Naive B cell (primary cell): ENCODE results near the gene SH3RF3. TPM values are rescaled to one million over a fixed set of nuclear protein-coding genes. Genes with fewer than 3 reads are reported as not detected.

Experiments
- ATAC-seq, 2 donors: fragments of 150-1000 bp; cut with Tn5 transposase; 2 replicates each; pipeline ENCODE4 v1.10.0; 2021; ENCODE audit warnings: low read depth in 2 of 2, mild to moderate bottlenecking in 2 of 2, moderate library complexity in 2 of 2
- DNase-seq: peaks from one replicate; pipeline ENCODE4 v3.0.0; 2022
- H3K27ac Mint-ChIP-seq, 6 donors: one replicate each; pipeline ENCODE4 v1.8.0; 2020 to 2022; ENCODE audit warnings: mild to moderate bottlenecking in 6 of 6, mixed read lengths in 6 of 6, moderate library complexity in 5 of 6, inconsistent platforms in 2 of 6
- H3K27me3 Mint-ChIP-seq, 3 donors: one replicate each; pipeline ENCODE4 v1.8.0; 2021 to 2022; ENCODE audit warnings: mixed read lengths in 3 of 3, mild to moderate bottlenecking in 1 of 3
- H3K36me3 Mint-ChIP-seq, 2 donors: one replicate each; pipeline ENCODE4 v1.8.0; 2020 to 2022; ENCODE audit warnings: mixed read lengths in 2 of 2, inconsistent platforms in 1 of 2, mild to moderate bottlenecking in 1 of 2
- H3K4me1 Mint-ChIP-seq, 3 donors: one replicate each; pipeline ENCODE4 v1.8.0; 2020 to 2022; ENCODE audit warnings: mixed read lengths in 3 of 3, inconsistent platforms in 1 of 3, mild to moderate bottlenecking in 1 of 3, moderate library complexity in 1 of 3
- H3K4me3 Mint-ChIP-seq, 8 donors: one replicate each; pipeline ENCODE4 v1.8.0; 2020 to 2022; ENCODE audit warnings: mild to moderate bottlenecking in 8 of 8, mixed read lengths in 8 of 8, moderate library complexity in 8 of 8, inconsistent platforms in 2 of 8
- H3K9me3 Mint-ChIP-seq, 7 donors: one replicate each; pipeline ENCODE4 v1.8.0; 2020 to 2022; ENCODE audit warnings: mixed read lengths in 7 of 7, mild to moderate bottlenecking in 5 of 7, inconsistent platforms in 2 of 7, moderate library complexity in 1 of 7
- polyA plus RNA-seq, 6 donors: library from polyadenylated mRNA; unstranded; fragments of 300-500 nt; fragmentation: Illumina TruSeq; gene quantifications; one replicate each; pipeline ENCODE4 v1.2.3, GENCODE V29; 2021; ENCODE audit warnings: low read depth in 6 of 6

The SH3RF3 gene
- polyA plus RNA-seq, 6 donors from 2014 or later, result 0.05 to 0.76 (median 0.64) TPM; not detected in 1

DNA sequence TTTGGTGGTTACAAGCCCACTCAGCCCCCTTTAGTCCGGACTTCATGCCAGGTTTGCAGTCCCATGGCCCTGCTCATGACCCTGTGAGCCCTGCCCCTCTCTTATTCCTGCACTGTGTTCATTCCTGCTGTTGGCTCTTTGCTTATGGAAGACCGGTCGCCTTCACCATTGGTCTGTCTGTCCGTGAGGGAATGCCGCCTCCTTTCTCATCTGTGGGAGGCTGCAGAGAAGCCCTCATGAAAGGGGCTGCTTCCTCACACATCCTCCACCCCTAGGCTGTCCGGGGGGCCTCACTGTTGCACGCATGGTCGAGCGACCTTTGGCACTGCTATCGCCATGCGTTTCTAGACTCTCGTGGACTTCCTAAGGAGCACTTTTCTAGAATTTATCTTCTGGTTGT, 16.3 kb downstream of the SH3RF3 start:
- no peak overlapping the region for H3K4me3 Mint-ChIP-seq
- no peak overlapping the region for H3K27ac Mint-ChIP-seq
- H3K9me3 Mint-ChIP-seq, result no peaks in the 10 kb centered on the region
- peaks cover 0 to 13% (median 7%) of the 10 kb centered on the region in 3 donors for H3K27me3 Mint-ChIP-seq
- ATAC-seq (no peak), DNase-seq (no peak)
- no peaks in the 10 kb centered on the region for H3K36me3 Mint-ChIP-seq
- H3K4me1 Mint-ChIP-seq, result peaks cover 0 to 45% (median 11%) of the 10 kb centered on the region in 3 donors

DNA sequence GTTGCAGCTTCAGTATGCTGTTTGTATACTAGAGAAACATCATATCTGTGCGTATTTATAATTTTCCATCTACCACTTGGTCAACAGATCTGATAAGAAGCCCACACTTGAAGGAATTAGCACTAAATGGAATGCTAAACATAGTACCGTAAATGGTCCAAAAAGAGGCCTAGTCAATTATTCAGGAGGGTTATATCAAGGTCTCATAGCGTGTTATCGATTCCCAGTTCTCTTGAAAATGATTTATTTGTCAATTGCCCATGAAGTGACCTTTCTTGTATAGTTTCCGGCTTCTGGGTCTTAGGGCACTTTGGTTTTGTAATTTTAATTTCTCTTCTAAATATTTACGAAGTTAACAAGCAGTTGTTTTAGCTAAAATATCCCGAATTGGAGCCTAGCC, 18.4 kb downstream of the SH3RF3 start:
- ATAC-seq (no peak), DNase-seq (no peak)
- peak overlapping the region in 1 of 6 donors; percentile 33 for H3K27ac Mint-ChIP-seq
- H3K4me1 Mint-ChIP-seq, result peaks cover 0 to 40% (median 11%) of the 10 kb centered on the region in 3 donors
- H3K36me3 Mint-ChIP-seq, result no peaks in the 10 kb centered on the region
- no peak overlapping the region for H3K4me3 Mint-ChIP-seq
- H3K27me3 Mint-ChIP-seq, result peaks cover 0 to 6% (median 0%) of the 10 kb centered on the region in 3 donors
- no peaks in the 10 kb centered on the region for H3K9me3 Mint-ChIP-seq

DNA sequence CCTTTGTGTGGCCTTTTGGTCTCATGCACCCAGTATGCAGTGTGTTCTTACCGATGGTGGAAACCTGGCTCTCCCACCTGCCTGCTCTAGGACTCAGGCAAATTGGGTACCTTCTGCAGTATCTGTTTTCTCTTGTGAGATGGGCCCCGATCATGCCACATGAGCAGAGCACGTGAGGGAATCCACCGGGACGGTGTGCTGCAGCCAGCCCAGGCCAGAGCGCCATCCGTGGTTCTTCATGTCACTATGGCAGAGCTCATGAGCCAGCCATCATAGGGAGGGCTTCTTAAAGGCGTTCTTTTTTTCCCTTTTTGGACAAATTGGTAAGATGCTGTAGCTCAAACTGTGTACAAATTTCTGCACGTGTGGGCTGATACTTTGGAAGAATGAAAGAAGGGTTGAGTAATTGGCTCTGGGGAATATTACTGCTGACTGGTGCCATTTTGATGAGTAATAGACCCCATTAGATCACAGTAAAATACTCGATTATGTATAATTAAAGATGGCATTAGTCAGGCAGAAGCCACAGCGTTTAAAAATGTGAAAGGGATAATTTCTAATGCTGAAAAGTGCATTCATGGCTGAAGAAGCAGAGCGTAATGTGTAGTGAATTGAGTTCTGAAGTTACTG, 19.2 kb downstream of the SH3RF3 start:
- H3K27ac Mint-ChIP-seq, result no peak overlapping the region
- no peaks in the 10 kb centered on the region for H3K27me3 Mint-ChIP-seq
- ATAC-seq (no peak), DNase-seq (no peak)
- H3K4me3 Mint-ChIP-seq, result no peak overlapping the region
- H3K9me3 Mint-ChIP-seq, result no peaks in the 10 kb centered on the region
- no peaks in the 10 kb centered on the region for H3K36me3 Mint-ChIP-seq
- H3K4me1 Mint-ChIP-seq, result peaks cover 0 to 36% (median 11%) of the 10 kb centered on the region in 3 donors

DNA sequence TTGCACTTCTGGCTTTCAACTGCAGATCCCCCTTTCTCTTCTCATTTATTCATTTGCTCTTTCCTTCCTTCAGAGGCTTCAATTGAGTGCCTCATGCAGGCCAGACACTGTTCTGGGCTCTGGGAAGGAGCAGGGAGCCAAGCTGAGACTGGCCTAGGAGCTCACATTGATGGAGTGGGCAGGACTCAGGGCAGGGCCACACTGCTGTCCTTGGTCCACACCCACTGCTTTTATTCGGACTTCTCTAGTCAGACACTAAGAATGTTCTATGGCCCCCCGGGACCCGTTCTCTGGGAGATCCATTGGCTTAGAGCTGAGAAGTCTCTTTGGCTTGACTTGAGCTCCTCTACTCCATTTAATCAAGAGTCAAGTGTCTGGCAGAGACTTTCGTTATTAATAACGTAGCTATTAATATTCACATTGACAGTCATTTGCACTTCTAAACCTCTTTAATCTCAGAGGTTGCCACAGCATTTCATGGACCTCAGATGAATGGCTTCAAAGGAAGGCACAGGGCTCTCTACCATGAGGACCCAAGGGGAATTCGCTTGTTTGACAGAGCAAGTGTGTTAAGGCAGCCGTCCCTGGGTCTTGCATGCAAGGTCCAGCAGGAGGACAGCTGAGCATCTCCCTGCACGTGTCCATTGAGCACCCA, 20.1 kb downstream of the SH3RF3 start:
- H3K4me1 Mint-ChIP-seq, result peaks cover 0 to 29% (median 11%) of the 10 kb centered on the region in 3 donors
- DNase-seq (no peak), ATAC-seq (no peak)
- H3K4me3 Mint-ChIP-seq, result no peak overlapping the region
- H3K36me3 Mint-ChIP-seq, result no peaks in the 10 kb centered on the region
- no peaks in the 10 kb centered on the region for H3K27me3 Mint-ChIP-seq
- H3K27ac Mint-ChIP-seq, result no peak overlapping the region
- no peaks in the 10 kb centered on the region for H3K9me3 Mint-ChIP-seq

DNA sequence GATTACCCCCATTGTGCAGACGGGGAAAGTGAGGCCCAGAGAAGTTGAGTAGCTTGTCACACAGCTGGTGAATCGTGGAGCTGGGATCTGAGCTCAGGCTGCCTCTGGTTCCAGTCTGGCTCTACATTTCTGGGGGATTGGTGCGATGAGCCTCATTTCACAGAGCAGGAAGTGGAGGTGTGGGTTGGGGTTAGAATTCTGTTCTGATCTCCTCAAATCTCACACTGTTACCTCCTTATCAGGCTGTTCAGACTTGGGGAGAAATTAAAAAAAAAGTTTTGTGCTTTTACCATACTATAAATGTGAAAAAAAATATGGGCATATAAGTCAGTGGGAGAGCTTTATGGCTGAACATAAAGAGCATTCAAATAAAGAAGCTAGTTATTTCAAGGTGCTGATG, 21.6 kb downstream of the SH3RF3 start:
- ATAC-seq (no peak), DNase-seq (no peak)
- H3K36me3 Mint-ChIP-seq, result no peaks in the 10 kb centered on the region
- no peaks in the 10 kb centered on the region for H3K27me3 Mint-ChIP-seq
- peaks cover 0 to 23% (median 5%) of the 10 kb centered on the region in 3 donors for H3K4me1 Mint-ChIP-seq
- no peak overlapping the region for H3K27ac Mint-ChIP-seq
- H3K4me3 Mint-ChIP-seq, result no peak overlapping the region
- no peaks in the 10 kb centered on the region for H3K9me3 Mint-ChIP-seq

DNA sequence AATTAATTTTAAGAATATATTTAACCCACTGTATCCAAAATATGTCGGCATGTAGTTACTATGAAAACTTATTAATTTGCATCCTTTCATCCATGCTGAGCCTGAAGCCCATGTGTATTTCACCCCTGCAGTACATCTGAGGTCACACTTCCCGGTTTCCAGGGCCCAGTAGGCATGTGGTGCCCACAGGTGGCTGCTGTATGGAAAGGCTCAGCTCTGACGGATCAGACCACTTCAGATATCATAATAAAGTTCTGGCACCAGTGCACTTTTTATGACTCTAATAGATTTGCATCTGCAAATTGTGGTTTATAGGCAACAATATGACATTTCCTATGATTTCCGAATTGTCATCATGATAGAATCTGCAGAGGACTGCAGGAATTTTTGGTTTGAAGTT, 22.5 kb downstream of the SH3RF3 start:
- Mint-ChIP-seq H3K36me3 (no peaks in the 10 kb centered on the region), H3K4me3 (no peak overlapping the region), H3K27ac (no peak overlapping the region), H3K27me3 (no peaks in the 10 kb centered on the region), H3K4me1 (peaks cover 0 to 28% (median 5%) of the 10 kb centered on the region in 3 donors), H3K9me3 (no peaks in the 10 kb centered on the region)
- ATAC-seq (no peak), DNase-seq (no peak)

DNA sequence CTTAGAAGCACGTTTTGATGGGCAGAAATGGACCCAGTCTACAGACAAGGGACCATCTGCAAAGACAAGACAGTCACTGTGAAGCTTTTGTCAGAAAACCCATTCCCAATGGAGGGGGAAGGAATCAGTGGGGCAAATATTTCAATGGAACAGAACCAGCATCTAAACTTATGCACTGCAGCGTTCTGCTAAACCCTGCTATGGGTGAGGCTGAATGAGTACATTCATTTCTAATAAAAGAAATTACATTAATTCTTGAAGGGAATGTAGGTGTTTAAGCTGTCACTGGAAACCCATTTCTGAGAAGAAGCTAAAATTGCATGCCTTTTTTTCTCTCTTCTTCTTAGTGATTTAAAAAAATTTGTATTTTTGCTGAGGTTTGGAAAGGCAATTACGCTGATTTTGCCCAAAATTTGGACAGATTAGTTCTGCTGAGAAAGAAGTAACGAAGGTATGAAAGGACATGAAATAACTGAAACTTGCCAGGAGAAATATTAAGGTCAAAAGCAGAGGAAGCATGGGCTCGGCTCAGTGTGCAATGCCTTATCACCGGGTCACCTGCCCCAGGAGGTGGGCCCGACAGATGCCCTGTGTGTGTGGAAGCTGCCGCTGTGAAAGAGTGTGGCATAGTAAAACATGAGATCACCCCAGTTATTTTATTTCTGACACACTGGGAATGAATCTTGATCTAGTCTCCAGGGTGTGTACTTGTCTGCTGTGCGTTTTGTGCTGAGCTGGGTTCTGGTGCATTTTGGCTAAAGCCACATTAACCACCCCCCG, 24.2 kb downstream of the SH3RF3 start:
- Mint-ChIP-seq H3K27me3 (no peaks in the 10 kb centered on the region), H3K36me3 (no peaks in the 10 kb centered on the region), H3K4me1 (peaks cover 0 to 31% (median 5%) of the 10 kb centered on the region in 3 donors), H3K27ac (peak overlapping the region in 1 of 6 donors; percentile 65), H3K9me3 (no peaks in the 10 kb centered on the region), H3K4me3 (no peak overlapping the region)
- ATAC-seq, result no peak
- no peak for DNase-seq

DNA sequence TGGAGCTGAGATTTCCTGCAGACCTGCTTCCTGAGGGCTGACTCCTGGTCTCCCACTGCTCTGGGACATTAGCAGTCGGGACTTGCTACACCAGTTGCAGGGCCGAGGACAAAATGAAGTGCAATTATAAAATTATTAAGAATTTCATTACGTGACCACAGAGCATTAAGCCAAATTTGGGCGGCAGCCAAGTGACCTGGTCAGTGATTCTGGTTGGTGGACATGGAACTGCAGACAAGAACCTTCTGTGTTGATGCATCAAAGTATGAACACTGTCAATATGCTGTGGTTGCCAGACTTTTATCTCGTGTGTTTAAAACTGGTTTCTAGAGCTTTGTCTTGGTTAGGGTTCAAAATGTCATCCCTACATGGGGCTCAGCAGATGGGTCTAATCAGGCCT, 24.8 kb downstream of the SH3RF3 start:
- Mint-ChIP-seq H3K27me3 (no peaks in the 10 kb centered on the region), H3K9me3 (no peaks in the 10 kb centered on the region), H3K4me1 (peaks cover 0 to 37% (median 5%) of the 10 kb centered on the region in 3 donors), H3K27ac (peak overlapping the region in 1 of 6 donors; percentile 70), H3K4me3 (no peak overlapping the region), H3K36me3 (no peaks in the 10 kb centered on the region)
- ATAC-seq (no peak), DNase-seq (no peak)

DNA sequence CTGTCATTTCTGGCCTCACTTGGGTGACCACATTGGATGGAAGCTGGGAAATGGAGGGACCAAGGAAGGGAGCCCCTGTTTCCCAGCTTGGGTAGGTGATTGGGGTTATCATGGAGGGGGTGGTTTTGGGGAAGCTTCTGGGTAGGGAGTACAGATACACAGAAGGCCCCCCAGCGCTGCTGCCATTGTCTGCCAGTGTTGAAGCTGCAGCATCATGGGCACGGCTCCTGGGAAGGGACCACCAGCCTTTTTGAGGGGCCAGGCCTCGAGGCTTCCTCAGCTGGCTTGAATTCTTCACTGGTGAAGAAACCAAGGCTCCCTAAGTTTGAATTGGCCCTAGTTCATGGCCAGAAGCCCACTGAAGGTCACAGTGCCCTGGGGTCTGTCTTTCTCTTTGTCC, 25.2 kb downstream of the SH3RF3 start:
- no peaks in the 10 kb centered on the region for H3K36me3 Mint-ChIP-seq
- H3K4me1 Mint-ChIP-seq, result peaks cover 0 to 36% (median 5%) of the 10 kb centered on the region in 3 donors
- DNase-seq, result no peak
- H3K27me3 Mint-ChIP-seq, result no peaks in the 10 kb centered on the region
- no peaks in the 10 kb centered on the region for H3K9me3 Mint-ChIP-seq
- no peak for ATAC-seq
- H3K4me3 Mint-ChIP-seq, result peak overlapping the region in 1 of 8 donors; percentile 42
- peak overlapping the region in 1 of 6 donors; percentile 70 for H3K27ac Mint-ChIP-seq

DNA sequence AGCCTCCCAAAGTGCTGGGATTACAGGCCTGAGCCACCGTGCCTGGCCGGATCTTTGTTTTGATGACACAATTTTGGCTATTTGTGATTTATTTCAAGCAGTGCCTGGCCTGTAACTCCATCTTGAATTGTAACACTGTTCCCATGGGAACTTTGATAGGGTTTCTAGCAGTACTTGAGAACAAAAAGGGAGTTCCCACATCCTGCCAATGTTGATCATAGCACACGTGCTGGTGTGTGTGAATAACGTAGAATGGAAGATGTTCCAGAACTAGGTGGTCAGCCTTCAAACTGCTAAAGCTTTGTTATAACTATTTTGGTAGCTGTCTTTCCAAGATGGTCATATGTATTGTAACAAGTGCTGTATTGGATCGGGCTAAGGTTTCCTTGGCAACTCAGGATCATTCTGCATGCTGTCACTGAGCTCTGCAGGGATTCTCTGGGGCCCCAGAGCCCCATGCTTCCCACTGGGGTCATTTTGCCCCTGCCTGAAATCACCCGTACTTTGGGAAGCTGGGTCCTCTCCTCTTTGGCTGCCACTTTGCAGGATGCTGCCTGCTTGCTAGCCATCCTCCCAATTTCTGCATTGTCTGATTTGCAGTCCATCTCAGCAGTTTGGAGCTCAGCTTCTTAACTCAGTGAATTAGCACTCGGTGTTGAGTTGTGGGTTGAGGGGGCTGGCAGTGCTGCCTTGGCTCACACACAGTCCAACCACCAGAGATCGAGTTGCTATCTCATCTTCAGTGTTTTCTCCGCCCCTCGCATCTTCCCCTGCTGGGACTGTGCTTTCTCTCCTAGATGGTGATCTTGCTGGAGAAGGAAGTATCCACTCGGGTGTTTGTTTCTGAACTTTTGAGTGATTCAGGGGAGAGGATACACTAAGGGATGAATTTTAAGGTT, 26.8 kb downstream of the SH3RF3 start:
- Mint-ChIP-seq H3K36me3 (no peaks in the 10 kb centered on the region), H3K9me3 (no peaks in the 10 kb centered on the region), H3K4me3 (no peak overlapping the region), H3K27ac (peak overlapping the region in 2 of 6 donors; percentile 33 to 52), H3K27me3 (peaks cover 0 to 7% (median 3%) of the 10 kb centered on the region in 3 donors), H3K4me1 (peaks cover 0 to 28% (median 4%) of the 10 kb centered on the region in 3 donors)
- DNase-seq (no peak), ATAC-seq (no peak)

DNA sequence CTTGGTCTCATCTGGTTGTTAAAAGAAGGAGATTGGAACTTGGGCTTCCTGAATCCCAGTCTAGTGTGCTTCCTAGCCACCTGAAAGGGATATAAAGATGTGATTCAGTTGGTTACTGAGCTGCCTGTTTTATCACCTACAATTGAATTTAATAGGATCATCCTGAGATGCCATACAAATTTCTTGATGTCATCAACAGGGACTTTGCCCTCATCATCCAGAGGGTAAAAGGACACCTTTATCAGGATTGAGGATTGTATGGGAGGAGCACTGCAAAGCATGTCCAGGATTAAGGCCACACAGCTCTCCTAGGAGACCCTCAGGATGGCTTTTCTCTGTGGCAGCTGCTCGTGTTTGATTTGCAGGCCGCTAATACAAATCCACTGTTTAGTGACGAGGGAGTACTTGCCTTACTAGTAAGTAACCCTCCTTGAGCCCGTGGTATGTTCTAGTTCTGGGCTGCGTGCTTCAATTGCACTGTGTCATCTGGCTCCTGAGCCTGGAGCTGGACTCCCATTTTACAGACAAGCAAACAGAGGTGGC, 28.6 kb downstream of the SH3RF3 start:
- H3K27me3 Mint-ChIP-seq, result peaks cover 0 to 12% (median 8%) of the 10 kb centered on the region in 3 donors
- DNase-seq (no peak), ATAC-seq (no peak)
- H3K36me3 Mint-ChIP-seq, result no peaks in the 10 kb centered on the region
- no peaks in the 10 kb centered on the region for H3K9me3 Mint-ChIP-seq
- no peak overlapping the region for H3K4me3 Mint-ChIP-seq
- peaks cover 0 to 31% (median 6%) of the 10 kb centered on the region in 3 donors for H3K4me1 Mint-ChIP-seq
- no peak overlapping the region for H3K27ac Mint-ChIP-seq

DNA sequence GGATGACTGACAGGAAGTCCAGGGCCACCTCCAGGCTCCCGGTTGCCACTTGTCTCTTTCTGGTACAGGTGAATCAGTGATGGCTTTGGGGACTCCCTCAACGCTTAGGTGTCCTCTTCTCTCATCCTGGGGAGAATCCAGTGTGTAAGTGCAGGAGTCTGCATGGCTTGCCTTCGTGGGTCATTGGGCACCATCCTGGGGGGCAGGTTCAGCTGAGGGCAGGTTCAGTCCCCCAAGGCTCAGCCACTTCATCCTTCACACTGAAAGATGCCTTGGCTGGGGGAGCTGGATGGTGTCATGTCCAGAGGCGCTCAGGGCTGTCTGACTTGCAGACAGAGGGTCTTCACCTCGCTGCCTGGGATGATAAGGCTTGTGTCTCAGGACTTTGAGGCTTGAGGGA, 29.2 kb downstream of the SH3RF3 start:
- H3K36me3 Mint-ChIP-seq, result no peaks in the 10 kb centered on the region
- no peaks in the 10 kb centered on the region for H3K9me3 Mint-ChIP-seq
- ATAC-seq (no peak), DNase-seq (no peak)
- H3K4me1 Mint-ChIP-seq, result peaks cover 0 to 36% (median 6%) of the 10 kb centered on the region in 3 donors
- no peak overlapping the region for H3K27ac Mint-ChIP-seq
- H3K4me3 Mint-ChIP-seq, result no peak overlapping the region
- peaks cover 0 to 12% (median 8%) of the 10 kb centered on the region in 3 donors for H3K27me3 Mint-ChIP-seq

DNA sequence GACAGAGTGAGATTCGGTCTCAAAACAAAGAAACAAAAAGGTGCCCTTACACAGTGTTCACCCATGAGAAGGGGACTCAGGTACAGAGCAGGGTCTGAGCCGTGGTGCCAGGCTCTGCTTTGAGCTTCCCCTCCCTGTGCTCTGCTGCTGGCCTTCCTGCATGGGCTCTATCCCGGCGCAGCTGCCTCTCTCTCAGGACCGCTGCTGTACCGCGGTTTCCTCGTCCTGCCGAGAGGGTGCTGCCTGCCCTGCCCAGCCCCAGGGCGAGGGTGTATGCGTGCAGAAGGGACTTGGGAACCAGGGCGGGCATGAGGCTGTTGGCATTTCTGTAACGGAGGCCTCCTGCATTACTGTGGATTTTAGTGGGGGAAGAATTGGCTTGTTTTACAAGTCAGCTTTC, 30.1 kb downstream of the SH3RF3 start:
- ATAC-seq (no peak), DNase-seq (no peak)
- Mint-ChIP-seq H3K4me3 (no peak overlapping the region), H3K27ac (peak overlapping the region in 2 of 6 donors; percentile 63 to 70), H3K9me3 (no peaks in the 10 kb centered on the region), H3K36me3 (no peaks in the 10 kb centered on the region), H3K27me3 (peaks cover 0 to 12% (median 8%) of the 10 kb centered on the region in 3 donors), H3K4me1 (peaks cover 0 to 42% (median 7%) of the 10 kb centered on the region in 3 donors)
